GM12873 (cell line): ENCODE data around the gene CRELD1.

Source experiments
- CTCF ChIP-seq: IDR thresholded peaks from 2 replicates; pipeline ENCODE4 v1.5.1; 2012; ENCODE audit warnings: low read depth, mild to moderate bottlenecking, moderate library complexity, low read length, control low read depth; ENCODE audit not compliant: insufficient read depth; ENCODE audit errors: missing control alignments

The CRELD1 gene

GRCh38 chr3:9934993-9935392, 1.4 kb downstream of the CRELD1 start:
- TF ChIP-seq CTCF: no peak

- TF ChIP-seq CTCF: no peak
Observed at GRCh38 chr3:9935966-9936510, 2.4 kb downstream of the CRELD1 start.

DNA sequence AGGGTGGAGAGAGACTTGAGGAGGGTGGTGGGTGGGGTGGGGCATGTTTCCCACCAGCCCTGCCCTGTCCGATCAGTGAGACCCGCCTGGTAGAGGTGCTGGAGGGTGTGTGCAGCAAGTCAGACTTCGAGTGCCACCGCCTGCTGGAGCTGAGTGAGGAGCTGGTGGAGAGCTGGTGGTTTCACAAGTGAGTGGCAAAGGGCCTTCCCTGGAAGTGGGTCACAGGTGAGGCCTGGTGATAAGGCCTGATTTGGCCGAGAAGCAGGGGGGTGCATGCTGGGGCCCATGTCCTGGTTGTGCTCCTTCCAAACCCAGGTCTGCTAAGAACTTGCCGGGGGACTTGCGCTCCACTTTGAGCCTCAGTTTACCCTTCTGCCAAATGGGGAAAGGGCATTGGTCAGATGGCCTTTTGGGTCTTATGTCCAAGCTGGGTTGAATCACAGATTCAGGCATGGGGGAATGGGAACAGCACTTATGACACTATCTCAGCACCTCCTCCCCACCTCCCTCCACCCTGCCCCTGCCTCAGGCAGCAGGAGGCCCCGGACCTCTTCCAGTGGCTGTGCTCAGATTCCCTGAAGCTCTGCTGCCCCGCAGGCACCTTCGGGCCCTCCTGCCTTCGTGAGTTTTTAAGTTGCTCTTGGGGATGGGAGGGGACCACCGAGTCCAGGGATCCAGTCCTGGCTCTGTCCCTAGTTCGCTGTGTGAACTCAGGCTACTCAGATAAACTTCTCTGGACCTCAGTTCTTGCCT, 4.0 kb downstream of the CRELD1 start:
- TF ChIP-seq CTCF: no peak

- no peak for TF ChIP-seq CTCF
Observed at GRCh38 chr3:9938966-9939365, 5.3 kb downstream of the CRELD1 start.

GRCh38 chr3:9940746-9941145, 7.1 kb downstream of the CRELD1 start:
- TF ChIP-seq CTCF: no peak

GRCh38 chr3:9942164-9942563, 8.5 kb downstream of the CRELD1 start:
- TF ChIP-seq CTCF: no peak

- TF ChIP-seq CTCF: no peak
Observed at GRCh38 chr3:9942934-9943690, 9.5 kb downstream of the CRELD1 start.
